Stimulated activated CD4-positive, alpha-beta T cell treated with anti-CD3 and anti-CD28 coated beads, Interleukin-4, amount 100 ng/mL, for 4 hours (primary cell): ENCODE data around the gene EFCAB6.

Experiments
- DNase-seq, 2 experiments: peaks; one replicate each; pipeline ENCODE4 v3.0.0-alpha.2; 2020

EFCAB6 gene

GRCh38 chr22:43569111-43569510, 243.0 kb downstream of the EFCAB6 start:
- DNase-seq, result no peak

GRCh38 chr22:43567691-43568324, 244.3 kb downstream of the EFCAB6 start:
- DNase-seq, result no peak

GRCh38 chr22:43566561-43567332, 245.4 kb downstream of the EFCAB6 start:
- DNase-seq, result no peak

GRCh38 chr22:43566021-43566420, 246.1 kb downstream of the EFCAB6 start:
- no peak for DNase-seq

GRCh38 chr22:43564859-43565258, 247.2 kb downstream of the EFCAB6 start:
- DNase-seq, result no peak

- DNase-seq, result no peak
Observed at GRCh38 chr22:43563571-43563970, 248.5 kb downstream of the EFCAB6 start.

- no peak for DNase-seq
Observed at GRCh38 chr22:43562843-43563242, 249.3 kb downstream of the EFCAB6 start.

- DNase-seq, result no peak
Observed at GRCh38 chr22:43561415-43562178, 250.5 kb downstream of the EFCAB6 start.

- no peak for DNase-seq
Observed at GRCh38 chr22:43560651-43561050, 251.5 kb downstream of the EFCAB6 start.

- DNase-seq, result no peak
Observed at GRCh38 chr22:43555561-43556515, 256.3 kb downstream of the EFCAB6 start.

GRCh38 chr22:43554694-43555365, 257.3 kb downstream of the EFCAB6 start:
- DNase-seq, result no peak

GRCh38 chr22:43554259-43554636, 257.9 kb downstream of the EFCAB6 start:
- DNase-seq, result no peak

GRCh38 chr22:43553451-43554258, 258.4 kb downstream of the EFCAB6 start:
- DNase-seq, result no peak

GRCh38 chr22:43550672-43551071, 261.4 kb downstream of the EFCAB6 start:
- no peak for DNase-seq

GRCh38 chr22:43550024-43550620, 262.0 kb downstream of the EFCAB6 start:
- DNase-seq, result no peak

GRCh38 chr22:43546186-43546585, 265.9 kb downstream of the EFCAB6 start:
- no peak for DNase-seq

GRCh38 chr22:43544289-43544673, 267.8 kb downstream of the EFCAB6 start:
- DNase-seq, result no peak

GRCh38 chr22:43543522-43544288, 268.4 kb downstream of the EFCAB6 start:
- DNase-seq, result no peak

GRCh38 chr22:43542681-43543521, 269.2 kb downstream of the EFCAB6 start:
- DNase-seq, result no peak
